ENCODE results near the gene PRKCA. TPM values are rescaled to one million over a fixed set of nuclear protein-coding genes. Genes with fewer than 3 reads are reported as not detected.

Gene PRKCA
- total and polyA plus RNA-seq, 9 of the 15 experiments (the other 6 are each of a cell fraction or from before 2014, with no cell fraction given): 3.2 to 33.0 (median 17.8) TPM

DNA sequence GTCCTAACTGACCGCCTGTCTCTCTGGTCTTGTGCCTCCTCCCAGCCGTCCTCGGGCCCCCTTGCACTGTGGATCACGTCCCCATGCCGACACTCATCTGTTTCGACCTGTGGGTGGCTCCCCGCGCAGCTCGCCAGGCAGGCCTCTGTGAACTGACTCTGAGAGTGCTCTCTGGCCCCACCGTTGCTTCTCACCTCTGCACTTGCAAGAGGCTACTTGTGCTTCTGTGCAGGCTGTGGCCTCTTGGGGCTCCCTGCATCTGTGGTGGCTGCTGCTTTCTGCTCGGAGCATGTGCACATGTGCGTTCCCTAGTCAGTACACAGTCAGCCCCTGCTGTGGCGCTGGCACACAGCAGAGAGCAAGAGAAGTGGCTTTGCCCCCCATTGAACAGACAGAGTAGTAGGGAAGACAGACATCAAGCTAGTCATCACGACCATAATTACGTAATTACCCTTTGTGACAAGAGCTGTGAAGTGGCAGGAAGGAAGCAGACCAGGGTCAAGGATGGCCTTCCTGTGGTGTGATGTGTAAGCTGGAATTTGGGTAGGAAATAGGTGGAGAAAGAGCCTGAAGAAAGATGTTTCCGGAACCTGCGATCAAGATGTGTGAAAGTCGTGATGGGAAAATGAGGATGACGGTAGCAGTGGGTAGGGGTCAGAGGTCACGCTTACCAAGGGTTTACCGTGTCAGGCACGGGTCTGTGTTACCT is 276.5 kb downstream of the PRKCA start:
- Histone ChIP-seq H3K9me1 (ENCODE audit: control insufficient read depth, insufficient read depth, low read length) (no peaks in the 10 kb centered on the region), H3K27me3 (ENCODE audit: control insufficient read depth in 2 of 2, insufficient read depth in 2 of 2, low read length in 2 of 2) (no peaks in the 10 kb centered on the region), H3K27ac (ENCODE audit: extremely low read depth, low read depth, low read length) (no peak overlapping the region), H3K36me3 (ENCODE audit: control insufficient read depth, insufficient read depth, low read length) (no peaks in the 10 kb centered on the region), H2AFZ (ENCODE audit: low read depth, low read length) (no peak overlapping the region), H4K20me1 (replicated peaks; ENCODE audit: control insufficient read depth, insufficient read depth, low read length) (no peaks in the 10 kb centered on the region; the same call in 1 of the 2 replicates), H3K4me3 (no peak overlapping the region), H3K79me2 (ENCODE audit: control insufficient read depth, insufficient read depth, low read length) (no peaks in the 10 kb centered on the region), H3K4me2 (ENCODE audit: insufficient read depth, low read length) (no peak overlapping the region), H3K4me1 (replicated peaks in 1 of 2; ENCODE audit: control insufficient read depth in 2 of 2, insufficient read depth in 2 of 2, low read length in 2 of 2) (peaks cover 0 to 3% of the 10 kb centered on the region in 2 experiments; a peak in 1 of 5 replicates), H3K9ac (ENCODE audit: insufficient read depth in 1 of 2, low read depth in 2 of 2, low read length in 2 of 2) (no peak overlapping the region), H3K9me3 (replicated peaks; ENCODE audit: control insufficient read depth, insufficient read depth, low read depth, low read length) (no peaks in the 10 kb centered on the region)
- ATAC-seq: no peak
- no peak for DNase-seq (ENCODE audit: extremely low read depth in 1 of 4, low spot score in 3 of 4)
- WGBS (ENCODE audit: insufficient coverage, low coverage, missing lambda C conversion rate): 75% methylated on average over 20 of the region's 22 CpGs
- ChIA-PET CTCF (ENCODE audit: low intra/inter-chr PET ratio) (no interaction called here), POLR2A (interaction anchor here (0.6 to 1.5 kb wide), 3 partner anchors 9 to 328 kb away, joined by 3 read pairs; no protein-coding TSS in a partner anchor)
- in situ Hi-C loops (cut with MboI): no loop called here
- no peak for FAIRE-seq
- intact Hi-C loops (cut with micrococcal nuclease): no loop called here
- TF ChIP-seq HDAC2 (IDR thresholded peaks at IDR 0.05) (no peak), POLR3A (IDR thresholded peaks at IDR 0.05; ENCODE audit: borderline replicate concordance, extremely low read depth, insufficient read depth, insufficient read length) (no peak), ZEB2 (IDR thresholded peaks at IDR 0.05) (no peak), ZBTB7A (IDR thresholded peaks at IDR 0.05; ENCODE audit: borderline replicate concordance, control insufficient read depth, low read depth, low read length) (no peak), CEBPG (CRISPR knock-in tag; IDR thresholded peaks at IDR 0.05) (no peak), CEBPG (tag; conservative IDR thresholded peaks at IDR 0.05 in 1 of 2, IDR thresholded peaks at IDR 0.05 in 1 of 2) (peak in 1 of 2 experiments; percentile 25; a peak in 1 of 4 replicates), MCM2 (IDR thresholded peaks at IDR 0.05; ENCODE audit: low read depth) (no peak), ZNF23 (CRISPR knock-in tag; IDR thresholded peaks at IDR 0.05) (no peak), TAF15 (IDR thresholded peaks at IDR 0.05; ENCODE audit: low read depth, low read length) (no peak), NR2C2 (CRISPR knock-in tag; IDR thresholded peaks at IDR 0.05) (no peak), NR2C2 (tag; IDR thresholded peaks at IDR 0.05) (peak; percentile 76), SMARCE1 (IDR thresholded peaks at IDR 0.05) (no peak), ZZZ3 (IDR thresholded peaks at IDR 0.05) (no peak), MCM3 (IDR thresholded peaks at IDR 0.05) (no peak), SAP30 (IDR thresholded peaks at IDR 0.05; ENCODE audit: borderline replicate concordance, insufficient read depth, low read depth, low read length, poor library complexity, severe bottlenecking) (no peak), NR2C1 (IDR thresholded peaks at IDR 0.05) (peak; percentile 58), NR2C1 (tag; IDR thresholded peaks at IDR 0.05) (peak; percentile 78), ADNP (tag; IDR thresholded peaks at IDR 0.05) (no peak)
- TF ChIP-seq, protein P1, sequence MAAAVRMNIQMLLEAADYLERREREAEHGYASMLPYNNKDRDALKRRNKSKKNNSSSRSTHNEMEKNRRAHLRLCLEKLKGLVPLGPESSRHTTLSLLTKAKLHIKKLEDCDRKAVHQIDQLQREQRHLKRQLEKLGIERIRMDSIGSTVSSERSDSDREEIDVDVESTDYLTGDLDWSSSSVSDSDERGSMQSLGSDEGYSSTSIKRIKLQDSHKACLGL (CRISPR knock-in tag; IDR thresholded peaks at IDR 0.05; ENCODE audit: borderline replicate concordance, poor library complexity, severe bottlenecking): no peak
- TF ChIP-seq, protein P2, sequence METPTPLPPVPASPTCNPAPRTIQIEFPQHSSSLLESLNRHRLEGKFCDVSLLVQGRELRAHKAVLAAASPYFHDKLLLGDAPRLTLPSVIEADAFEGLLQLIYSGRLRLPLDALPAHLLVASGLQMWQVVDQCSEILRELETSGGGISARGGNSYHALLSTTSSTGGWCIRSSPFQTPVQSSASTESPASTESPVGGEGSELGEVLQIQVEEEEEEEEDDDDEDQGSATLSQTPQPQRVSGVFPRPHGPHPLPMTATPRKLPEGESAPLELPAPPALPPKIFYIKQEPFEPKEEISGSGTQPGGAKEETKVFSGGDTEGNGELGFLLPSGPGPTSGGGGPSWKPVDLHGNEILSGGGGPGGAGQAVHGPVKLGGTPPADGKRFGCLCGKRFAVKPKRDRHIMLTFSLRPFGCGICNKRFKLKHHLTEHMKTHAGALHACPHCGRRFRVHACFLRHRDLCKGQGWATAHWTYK (CRISPR knock-in tag; IDR thresholded peaks at IDR 0.05): no peak
- no TSS peak for BruUV-seq (replicated peaks)

Data from K562 (cell line).